Raji (cell line): ENCODE measurements around the gene ARL2.
A peak's percentile ranks its signal among the peaks of the same experiment; 100 is the strongest.

Experiments
- POLR2A ChIP-seq: IDR thresholded peaks from 2 replicates; pipeline ENCODE4 v1.6.1; 2011; ENCODE audit warnings: low read depth, low read length, control low read depth; ENCODE audit not compliant: insufficient read depth

Gene ARL2

DNA sequence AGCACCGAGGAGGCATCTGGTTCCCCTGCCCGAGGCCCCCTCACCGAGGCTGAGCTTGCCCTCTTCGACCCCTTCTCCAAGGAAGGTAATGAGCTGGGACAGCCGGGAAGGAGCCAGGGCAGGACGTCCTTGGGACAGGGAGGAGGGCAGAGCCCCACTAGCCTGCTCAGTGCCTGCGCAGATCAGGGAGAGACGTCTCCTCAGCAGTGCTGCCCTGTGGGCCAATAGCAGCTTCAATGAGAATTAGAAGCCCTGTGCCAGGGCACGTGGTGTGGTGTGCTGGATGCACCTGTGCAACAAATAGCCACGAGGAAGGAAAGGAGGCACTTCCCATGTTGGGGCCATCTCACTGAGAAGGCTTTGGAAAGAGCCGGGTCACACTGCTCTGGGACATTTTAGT lies 21.6 kb downstream of the ARL2 start:
- TF ChIP-seq POLR2A = no peak

DNA sequence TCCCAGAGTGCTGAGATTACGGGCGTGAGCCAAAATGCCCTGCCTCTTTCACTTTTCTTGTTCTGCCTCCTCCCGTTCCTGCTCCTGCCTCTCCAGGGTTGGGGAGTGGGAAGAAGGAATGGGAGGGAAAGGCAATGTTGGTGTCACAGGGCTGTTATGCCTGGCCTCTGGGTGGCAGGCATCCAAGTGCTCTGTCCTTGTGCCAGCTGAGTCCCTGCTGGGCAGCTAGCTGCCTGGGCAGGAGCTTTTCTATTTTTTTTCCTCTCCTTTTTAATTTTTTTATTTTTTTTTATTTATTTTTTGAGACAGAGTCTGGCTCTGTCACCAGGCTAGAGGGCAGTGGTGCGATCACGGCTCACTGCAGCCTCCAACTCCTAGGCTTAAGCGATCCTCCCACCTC lies 23.0 kb downstream of the ARL2 start:
- TF ChIP-seq POLR2A = no peak

DNA sequence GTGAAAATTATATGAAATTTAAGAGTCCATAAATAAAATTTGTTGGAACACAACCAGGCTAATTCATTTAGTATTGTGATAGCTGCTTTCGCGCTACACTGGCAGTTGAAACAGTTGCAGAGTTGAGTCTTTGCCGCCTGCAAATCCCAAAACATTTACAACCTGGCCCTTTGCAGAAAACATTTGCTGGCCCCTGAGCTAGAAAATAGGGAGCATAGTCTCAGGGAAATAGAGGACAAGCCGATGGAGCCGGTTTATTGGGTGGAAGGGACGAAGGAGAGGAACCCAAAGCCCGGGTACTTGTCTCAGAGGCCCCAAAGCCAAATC lies 26.5 kb downstream of the ARL2 start:
- no peak for TF ChIP-seq POLR2A

DNA sequence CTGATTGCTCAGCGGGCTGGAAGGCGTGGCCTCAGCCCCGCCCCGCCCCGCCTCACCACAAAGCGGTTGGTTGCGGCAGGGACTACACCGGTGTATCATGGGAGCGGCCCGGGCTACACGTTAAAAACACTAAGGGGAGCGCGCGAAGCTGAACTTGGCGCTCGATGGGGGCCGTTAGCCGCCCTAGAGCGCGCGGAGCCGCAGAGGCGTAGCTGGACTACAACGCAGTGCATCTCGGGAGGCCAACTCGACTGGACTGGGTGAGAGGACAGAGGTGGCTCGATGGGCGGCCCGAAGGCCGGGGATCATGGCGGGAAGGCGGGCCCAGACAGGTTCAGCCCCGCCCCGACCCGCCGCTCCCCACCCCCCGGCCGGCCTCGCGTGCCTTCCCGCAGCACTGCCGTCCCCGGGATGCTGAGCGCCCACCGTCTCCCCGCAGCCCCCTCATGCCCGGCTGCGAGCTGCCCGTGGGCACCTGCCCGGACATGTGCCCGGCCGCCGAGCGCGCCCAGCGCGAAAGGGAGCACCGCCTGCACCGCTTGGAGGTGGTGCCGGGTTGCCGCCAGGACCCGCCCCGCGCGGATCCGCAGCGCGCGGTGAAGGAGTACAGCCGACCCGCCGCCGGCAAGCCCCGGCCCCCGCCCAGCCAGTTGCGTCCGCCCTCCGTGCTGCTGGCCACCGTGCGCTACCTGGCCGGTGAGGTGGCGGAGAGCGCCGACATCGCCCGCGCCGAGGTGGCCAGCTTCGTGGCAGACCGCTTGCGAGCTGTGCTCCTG lies 27.1 kb downstream of the ARL2 start, which contains the start of gene SAC3D1:
Gene SAC3D1, plus strand, starts transcription at position 364 of the 776 bp plus-strand sequence. Its CDS starts 83 bp downstream, at position 447.
- TF ChIP-seq POLR2A = peak; percentile 76

DNA sequence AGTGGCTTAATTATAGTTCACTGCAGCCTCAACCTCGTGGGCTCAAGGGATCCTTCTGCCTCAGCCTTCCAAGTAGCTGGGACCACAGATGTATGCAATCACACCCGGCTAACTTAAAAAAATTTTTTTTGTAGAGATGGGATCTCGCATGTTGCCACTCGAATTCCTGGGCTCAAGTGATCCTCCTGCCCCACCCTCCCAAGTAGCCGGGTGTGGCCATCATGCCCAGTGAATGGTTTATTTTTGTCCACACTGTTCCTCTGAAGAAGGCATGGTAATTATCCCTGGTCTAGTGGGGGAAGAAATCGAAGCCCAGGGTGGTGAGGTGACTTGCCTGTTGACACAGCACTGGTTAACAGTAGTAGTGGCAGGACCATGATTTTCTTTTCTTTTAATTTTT lies 28.9 kb downstream of the ARL2 start:
- TF ChIP-seq POLR2A = no peak

DNA sequence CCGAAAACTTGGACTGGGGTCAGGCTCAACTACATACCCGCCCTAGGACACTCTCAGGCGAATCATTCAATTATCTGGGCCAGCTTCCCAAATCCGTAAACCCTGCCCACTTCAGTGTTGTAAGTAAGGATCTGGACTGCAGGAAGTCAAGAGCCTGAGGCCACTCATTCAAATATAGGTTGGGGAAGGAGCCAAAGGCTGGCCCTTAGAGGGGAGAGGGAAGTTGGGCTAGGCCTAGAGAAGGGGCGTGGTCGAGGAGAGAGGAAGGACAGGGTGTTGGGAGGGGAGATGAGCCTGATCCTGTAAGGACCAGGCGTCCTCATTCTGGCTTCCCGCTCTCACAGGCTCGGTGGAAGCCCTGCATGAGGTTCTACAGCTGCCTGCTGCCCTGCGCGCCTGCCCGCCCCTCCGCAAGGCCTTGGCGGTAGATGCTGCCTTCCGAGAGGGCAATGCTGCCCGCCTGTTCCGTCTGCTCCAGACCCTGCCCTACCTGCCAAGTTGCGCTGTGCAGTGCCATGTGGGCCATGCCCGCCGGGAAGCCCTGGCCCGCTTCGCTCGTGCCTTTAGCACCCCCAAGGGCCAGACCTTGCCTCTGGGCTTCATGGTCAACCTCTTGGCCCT lies 30.0 kb downstream of the ARL2 start:
- TF ChIP-seq POLR2A = no peak

DNA sequence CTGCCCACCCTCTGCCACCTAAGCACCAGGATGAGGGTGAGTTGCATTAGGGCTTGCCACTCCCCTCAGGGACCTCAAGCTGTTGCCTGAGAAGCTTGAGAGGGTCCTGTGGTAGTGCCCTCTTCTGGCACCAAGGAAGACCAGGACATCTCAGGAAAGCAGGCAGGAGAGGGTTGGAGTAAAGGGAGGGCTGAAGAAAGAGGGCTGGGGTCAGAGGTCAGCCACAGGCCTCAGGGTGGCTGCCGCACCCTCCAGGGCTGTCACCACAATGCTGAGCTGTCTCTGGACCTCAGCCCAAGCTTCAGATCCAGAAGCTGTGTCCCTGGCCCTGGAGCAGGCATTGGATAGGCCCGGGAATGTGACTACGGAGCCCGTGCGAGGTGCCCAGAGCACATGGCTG lies 31.1 kb downstream of the ARL2 start:
- TF ChIP-seq POLR2A = no peak

DNA sequence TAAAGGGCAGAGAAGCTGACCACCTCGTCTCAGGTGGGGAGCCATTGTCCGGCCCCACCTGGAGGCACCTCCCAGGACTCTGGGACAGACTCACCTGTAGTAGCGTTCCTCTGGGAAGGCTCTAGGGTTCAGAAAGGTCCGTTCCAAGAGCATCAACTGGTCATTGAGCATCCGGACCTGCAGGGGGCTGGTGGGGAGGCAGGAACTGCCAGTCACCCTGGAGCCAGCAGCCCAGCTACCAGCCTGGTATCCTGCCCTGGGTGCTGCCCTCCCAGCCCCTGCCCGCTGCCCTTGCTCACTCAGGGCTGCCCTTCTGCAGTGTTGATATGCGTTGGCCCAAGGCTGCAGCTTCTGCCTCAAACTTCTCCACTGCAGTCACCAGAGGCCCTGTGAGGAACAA lies 31.8 kb downstream of the ARL2 start:
- TF ChIP-seq POLR2A = no peak

DNA sequence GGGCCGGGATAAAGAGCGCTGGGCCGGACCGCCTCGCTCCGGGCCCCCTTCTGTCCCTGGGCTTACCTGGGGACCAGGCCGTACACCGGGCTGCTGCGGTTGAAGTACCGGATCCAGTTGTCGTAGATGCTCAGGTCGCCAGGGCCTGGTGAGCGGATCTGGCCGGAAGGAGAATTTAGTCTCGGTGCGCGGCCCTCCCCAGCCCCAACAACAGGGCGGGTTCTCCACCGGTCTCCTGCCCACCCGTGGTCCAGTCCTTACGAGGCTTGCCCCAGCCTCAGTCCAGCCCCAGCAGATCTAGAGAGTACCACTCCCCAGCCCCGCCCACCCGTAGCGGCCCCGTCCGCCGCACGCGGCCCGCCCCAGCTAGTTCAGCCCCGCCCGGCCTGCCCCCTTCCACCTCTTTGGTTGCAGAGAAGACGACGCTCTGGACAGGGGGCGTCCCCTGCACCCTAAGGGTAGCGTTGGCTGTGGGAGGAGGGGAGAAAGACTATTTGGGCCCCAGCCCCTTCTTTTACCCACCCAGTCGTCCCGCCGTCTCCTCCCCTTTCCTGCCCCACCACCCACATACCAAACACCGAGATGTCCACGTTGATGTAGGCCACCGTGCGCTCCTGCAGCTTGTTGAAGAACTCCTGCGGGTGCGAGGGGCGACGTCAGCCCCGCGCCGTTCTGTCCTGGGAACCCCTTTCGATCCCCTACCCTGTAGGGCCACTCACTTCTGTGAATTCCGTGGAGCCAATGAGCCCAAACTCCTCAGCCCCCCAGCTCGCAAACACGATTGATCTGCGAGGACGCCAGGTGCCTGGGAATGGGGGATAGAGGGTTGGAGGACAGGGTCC lies 33.8 kb downstream of the ARL2 start:
- TF ChIP-seq POLR2A = no peak

DNA sequence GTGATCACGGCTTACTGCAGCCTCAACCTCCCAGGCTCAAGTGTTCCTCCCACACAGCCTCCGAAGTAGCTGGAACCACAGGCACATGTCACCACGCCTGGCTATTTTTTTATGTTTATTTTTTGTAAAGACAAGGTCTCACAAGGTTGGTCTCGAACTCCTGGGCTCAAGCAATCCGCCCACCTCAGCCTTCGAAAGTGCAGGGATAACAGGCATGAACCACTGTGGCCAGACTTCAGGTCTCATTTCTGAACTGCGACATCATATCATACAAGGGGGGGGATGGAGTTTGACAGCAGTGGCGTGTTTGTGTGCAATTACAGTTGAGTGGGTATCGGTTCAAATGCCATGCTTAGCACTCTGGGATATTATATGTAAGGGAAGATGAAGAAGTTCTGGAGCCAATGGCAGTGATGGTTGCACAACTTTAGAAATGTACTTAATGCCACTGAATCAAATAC lies 37.5 kb downstream of the ARL2 start:
- TF ChIP-seq POLR2A = no peak

- no peak for TF ChIP-seq POLR2A
Measured at GRCh38 chr11:65053827-65054508, 40.0 kb downstream of the ARL2 start.

DNA sequence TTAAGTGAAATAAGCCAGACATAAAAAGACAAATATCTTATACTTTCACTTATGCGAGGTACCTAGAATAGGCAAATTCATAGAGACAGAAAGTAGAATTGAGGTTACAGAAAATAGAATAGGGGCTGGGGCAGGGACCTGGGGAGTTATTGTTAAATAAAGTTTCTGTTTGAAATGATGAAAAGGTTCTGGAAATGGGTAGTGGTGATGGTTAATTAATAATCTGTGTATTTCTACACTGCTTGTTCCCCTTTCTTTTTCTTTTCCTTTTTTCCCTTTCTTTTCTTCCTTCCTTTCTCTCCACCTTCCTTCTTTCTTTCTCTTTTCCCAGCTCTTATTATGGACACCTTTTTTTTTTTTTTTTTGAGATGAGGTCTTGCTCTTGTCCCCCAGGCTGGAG lies 41.6 kb downstream of the ARL2 start:
- TF ChIP-seq POLR2A = no peak

DNA sequence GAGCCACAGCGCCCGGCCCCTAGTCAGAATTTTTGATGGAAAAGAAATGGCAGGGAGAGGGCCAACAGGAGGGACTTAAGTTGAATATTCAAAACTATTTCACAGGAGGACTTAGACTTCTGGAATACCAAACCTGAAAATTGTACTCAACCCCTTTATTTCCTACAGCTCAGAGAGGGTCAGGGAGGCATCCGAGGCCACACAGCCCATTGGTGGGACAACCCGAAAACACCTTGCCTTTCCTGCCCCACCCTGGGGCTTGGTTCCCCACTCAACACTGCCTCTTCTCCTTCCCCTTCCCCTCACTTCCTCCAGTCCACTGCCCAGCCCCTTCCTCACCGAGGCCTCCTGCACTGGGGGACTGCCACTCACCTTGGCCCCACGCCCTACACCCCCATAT lies 43.0 kb downstream of the ARL2 start:
- TF ChIP-seq POLR2A = no peak

DNA sequence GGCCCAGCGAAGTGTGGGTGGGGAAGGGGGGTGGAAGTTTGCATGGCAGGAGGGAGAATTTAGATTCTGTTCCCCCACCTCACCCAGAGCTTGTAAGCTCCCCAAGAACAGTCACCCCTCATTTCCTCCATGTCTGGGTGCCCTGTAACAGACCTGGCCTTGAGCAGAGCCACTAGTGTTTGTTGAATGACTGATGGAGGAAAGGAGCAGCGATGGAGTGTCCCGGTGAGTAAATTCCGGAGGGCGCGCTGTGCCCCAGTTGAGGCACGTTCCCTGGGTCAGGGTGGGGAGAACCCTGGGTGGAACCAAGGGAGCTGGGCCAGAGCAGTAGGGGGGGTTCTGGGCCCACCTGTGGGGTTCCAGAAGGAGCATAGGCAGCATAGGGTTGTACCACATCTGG lies 43.6 kb downstream of the ARL2 start:
- no peak for TF ChIP-seq POLR2A

DNA sequence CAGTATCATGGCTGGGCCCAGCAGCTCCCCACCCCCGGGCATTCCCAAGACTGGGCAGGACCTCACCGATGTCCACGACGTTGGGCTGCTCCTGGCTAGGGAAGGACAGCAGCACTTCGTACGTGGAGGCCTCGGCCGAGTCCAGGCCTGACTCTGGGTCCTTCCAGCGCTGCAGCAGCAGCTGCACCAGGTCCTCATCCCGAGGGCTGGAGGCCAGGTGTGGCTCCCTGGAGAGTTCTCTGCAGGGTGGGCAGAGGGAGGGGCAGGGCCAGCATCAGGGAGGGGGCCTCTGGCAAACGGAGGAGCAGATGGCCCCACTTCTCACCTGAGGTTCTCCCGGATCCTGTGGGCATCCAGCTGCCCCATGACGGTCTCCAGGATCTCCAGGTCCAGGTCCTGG lies 44.1 kb downstream of the ARL2 start:
- TF ChIP-seq POLR2A = no peak
